ENCODE measurements around the gene PIEZO2. TPM values are rescaled to one million over a fixed set of nuclear protein-coding genes. Genes with fewer than 3 reads are reported as not detected.

PIEZO2 gene
- total RNA-seq, 2 experiments from 2014 or later, result not detected

- Mint-ChIP-seq H3K27ac (no peak overlapping the region), H3K36me3 (ENCODE audit: low read depth) (no peaks in the 10 kb centered on the region), H3K9me3 (no peaks in the 10 kb centered on the region), H3K4me1 (ENCODE audit: low read depth) (no peaks in the 10 kb centered on the region), H3K27me3 (peaks cover 8% of the 10 kb centered on the region), H3K4me3 (no peak overlapping the region)
- ChIA-PET POLR2A (no interaction called here), CTCF (no interaction called here)
- Histone ChIP-seq H3K9me3 (ENCODE audit: control insufficient read depth in 1 of 2, insufficient read depth in 1 of 2, low read length in 2 of 2) (no peaks in the 10 kb centered on the region), H3K27ac (ENCODE audit: low read depth in 1 of 2, low read length in 2 of 2) (no peak overlapping the region), H3K4me3 (ENCODE audit: low read length) (no peak overlapping the region), H3K36me3 (ENCODE audit: insufficient read depth, low read length) (no peaks in the 10 kb centered on the region), H3K4me1 (ENCODE audit: insufficient read depth, low read length) (no peaks in the 10 kb centered on the region), H3K27me3 (ENCODE audit: control insufficient read depth in 1 of 2, insufficient read depth in 2 of 2, low read length in 2 of 2) (no peaks in the 10 kb centered on the region)
- no peak for ATAC-seq (ENCODE audit: poor library complexity)
- no peak for DNase-seq
- no peak for TF ChIP-seq CTCF (IDR thresholded peaks at IDR 0.05)
- intact Hi-C loops (cut with DNase I, micrococcal nuclease), result no loop called here
Observed at GRCh38 chr18:10893761-10894160, 255.6 kb downstream of the PIEZO2 start.

- Mint-ChIP-seq H3K27me3 (peaks cover 8% of the 10 kb centered on the region), H3K4me3 (no peak overlapping the region), H3K4me1 (ENCODE audit: low read depth) (no peaks in the 10 kb centered on the region), H3K36me3 (ENCODE audit: low read depth) (no peaks in the 10 kb centered on the region), H3K9me3 (no peaks in the 10 kb centered on the region), H3K27ac (no peak overlapping the region)
- Histone ChIP-seq H3K4me1 (ENCODE audit: insufficient read depth, low read length) (no peaks in the 10 kb centered on the region), H3K9me3 (ENCODE audit: control insufficient read depth in 1 of 2, insufficient read depth in 1 of 2, low read length in 2 of 2) (no peaks in the 10 kb centered on the region), H3K36me3 (ENCODE audit: insufficient read depth, low read length) (no peaks in the 10 kb centered on the region), H3K27me3 (ENCODE audit: control insufficient read depth in 1 of 2, insufficient read depth in 2 of 2, low read length in 2 of 2) (no peaks in the 10 kb centered on the region), H3K27ac (ENCODE audit: low read depth in 1 of 2, low read length in 2 of 2) (no peak overlapping the region), H3K4me3 (ENCODE audit: low read length) (no peak overlapping the region)
- DNase-seq, result no peak
- POLR2A ChIA-PET, result no interaction called here
- intact Hi-C loops (cut with DNase I, micrococcal nuclease), result no loop called here
- ATAC-seq (ENCODE audit: poor library complexity), result no peak
- TF ChIP-seq CTCF (IDR thresholded peaks at IDR 0.05), result no peak
- CTCF ChIA-PET, result no interaction called here
Observed at GRCh38 chr18:10893196-10893595, 256.2 kb downstream of the PIEZO2 start.

GRCh38 chr18:10892786-10893185 lies 256.6 kb downstream of the PIEZO2 start:
- intact Hi-C loops (cut with DNase I, micrococcal nuclease), result no loop called here
- no peaks in the 10 kb centered on the region for H3K36me3 Mint-ChIP-seq (ENCODE audit: low read depth)
- H3K9me3 Mint-ChIP-seq, result no peaks in the 10 kb centered on the region
- Histone ChIP-seq H3K4me1 (ENCODE audit: insufficient read depth, low read length) (no peaks in the 10 kb centered on the region), H3K36me3 (ENCODE audit: insufficient read depth, low read length) (no peaks in the 10 kb centered on the region), H3K4me3 (ENCODE audit: low read length) (no peak overlapping the region), H3K9me3 (ENCODE audit: control insufficient read depth in 1 of 2, insufficient read depth in 1 of 2, low read length in 2 of 2) (no peaks in the 10 kb centered on the region), H3K27me3 (ENCODE audit: control insufficient read depth in 1 of 2, insufficient read depth in 2 of 2, low read length in 2 of 2) (no peaks in the 10 kb centered on the region), H3K27ac (ENCODE audit: low read depth in 1 of 2, low read length in 2 of 2) (no peak overlapping the region)
- no peak for ATAC-seq (ENCODE audit: poor library complexity)
- H3K4me1 Mint-ChIP-seq (ENCODE audit: low read depth), result no peaks in the 10 kb centered on the region
- no peak overlapping the region for H3K27ac Mint-ChIP-seq
- no peak for TF ChIP-seq CTCF (IDR thresholded peaks at IDR 0.05)
- no peak overlapping the region for H3K4me3 Mint-ChIP-seq
- ChIA-PET CTCF (no interaction called here), POLR2A (no interaction called here)
- H3K27me3 Mint-ChIP-seq, result peaks cover 8% of the 10 kb centered on the region
- DNase-seq, result no peak

Data from CD4-positive, alpha-beta T cell (primary cell).